T follicular helper cell (primary cell): ENCODE results near the gene ARMC9.
A peak's percentile ranks its signal among the peaks of the same experiment; 100 is the strongest.

Experiments
- DNase-seq: peaks from one replicate; pipeline ENCODE4 v3.0.0-alpha.2; 2020; ENCODE audit warnings: low read depth

Gene ARMC9

DNA sequence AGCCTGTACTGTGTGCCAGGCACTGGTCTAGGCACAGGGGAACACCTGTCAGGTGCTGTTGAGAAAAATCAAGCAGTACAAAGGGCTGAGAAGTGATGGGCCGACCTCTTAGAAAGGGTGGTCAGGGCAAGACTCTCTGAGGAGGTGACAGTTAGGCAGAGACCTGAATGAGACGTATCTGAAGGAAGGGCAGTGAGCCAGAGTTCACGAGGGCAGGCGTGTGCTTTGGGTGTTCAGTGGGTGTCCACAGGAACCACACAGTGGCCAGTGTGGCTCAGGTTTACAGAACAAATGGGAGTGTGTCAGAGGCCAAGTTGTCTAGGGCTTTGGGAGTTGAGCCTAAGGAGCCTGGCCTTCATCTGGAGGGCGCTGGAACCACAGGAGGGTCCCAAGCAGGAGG lies 6.2 kb downstream of the ARMC9 start:
- DNase-seq: no peak

DNA sequence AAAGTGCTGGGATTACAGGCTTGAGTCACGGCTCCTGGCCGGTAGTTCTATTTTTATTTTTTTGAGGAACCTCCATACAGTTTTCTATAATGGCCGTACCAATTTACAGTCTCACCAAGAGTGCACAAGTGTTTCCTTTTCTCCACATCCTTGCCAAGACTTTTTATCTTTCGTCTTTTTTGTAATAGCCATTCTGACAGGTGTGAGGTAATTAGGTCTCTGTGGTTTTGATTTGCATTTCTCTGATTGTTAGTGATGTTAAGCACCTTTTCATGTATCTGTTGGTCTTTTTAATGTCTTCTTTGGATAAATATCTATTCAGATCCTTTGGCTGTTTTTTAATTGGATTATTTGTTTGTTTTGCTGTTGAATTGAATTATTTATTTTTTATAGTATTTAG lies 9.3 kb downstream of the ARMC9 start:
- DNase-seq: no peak

DNA sequence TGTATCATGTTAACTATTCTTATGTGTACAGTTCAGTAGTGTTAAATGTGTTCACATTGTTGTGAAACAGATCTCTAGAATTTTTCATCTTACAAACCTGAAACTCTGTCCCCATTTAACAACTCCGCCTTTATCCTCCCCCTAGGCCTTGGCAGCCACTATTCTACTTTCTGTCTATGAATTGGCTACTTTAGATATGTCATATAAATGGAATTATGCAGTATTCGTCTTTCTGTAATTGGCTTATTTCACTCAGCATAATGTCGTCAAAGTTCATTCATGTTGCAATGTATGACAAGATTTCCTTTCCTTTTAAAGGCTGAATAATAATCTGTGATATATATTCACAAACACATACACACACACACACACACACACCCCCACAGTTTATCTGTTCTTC lies 12.4 kb downstream of the ARMC9 start:
- no peak for DNase-seq

DNA sequence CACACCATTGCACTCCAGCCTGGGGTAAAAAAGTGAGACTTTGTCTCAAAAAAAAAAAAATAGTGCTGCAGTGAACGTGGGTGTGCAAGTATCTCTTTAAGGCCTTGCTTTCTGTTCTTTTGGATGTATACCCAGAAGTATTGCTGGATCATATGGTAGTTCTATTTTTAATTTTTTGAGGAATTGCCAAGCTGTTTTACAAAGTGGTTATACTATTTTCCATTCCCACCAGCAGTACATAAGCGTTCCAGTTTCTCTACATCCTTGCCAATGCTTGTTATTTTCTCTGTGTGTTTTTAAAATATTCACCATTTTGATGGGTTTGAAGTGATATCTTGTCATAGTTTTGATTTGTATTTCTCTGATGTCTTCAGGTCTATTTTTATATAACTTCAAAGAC lies 13.1 kb downstream of the ARMC9 start:
- DNase-seq: no peak

DNA sequence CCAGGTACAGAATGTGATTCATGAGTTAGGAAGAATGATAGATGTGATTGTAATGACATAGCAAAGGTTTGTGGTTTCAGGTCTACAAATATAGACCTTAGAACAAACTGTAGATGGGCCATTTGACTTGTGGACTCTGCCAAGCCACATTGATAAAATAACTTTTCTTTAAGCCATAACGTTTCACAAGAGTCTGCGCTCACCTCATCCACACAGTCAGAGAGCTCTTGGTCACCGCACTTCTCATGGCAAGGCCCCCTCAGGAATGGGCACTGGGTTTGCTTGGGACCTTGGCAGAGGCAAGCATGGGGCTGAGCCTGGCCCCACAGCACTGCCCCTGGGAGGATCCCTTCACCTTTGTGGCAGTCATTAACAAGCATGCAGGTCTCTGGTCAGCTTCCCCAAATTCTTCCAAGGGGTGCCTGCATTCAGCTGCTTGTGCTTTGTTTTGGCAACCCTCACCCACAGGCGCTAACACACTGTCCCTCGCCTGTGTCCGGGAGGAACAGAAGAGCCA lies 14.0 kb downstream of the ARMC9 start:
- no peak for DNase-seq

DNA sequence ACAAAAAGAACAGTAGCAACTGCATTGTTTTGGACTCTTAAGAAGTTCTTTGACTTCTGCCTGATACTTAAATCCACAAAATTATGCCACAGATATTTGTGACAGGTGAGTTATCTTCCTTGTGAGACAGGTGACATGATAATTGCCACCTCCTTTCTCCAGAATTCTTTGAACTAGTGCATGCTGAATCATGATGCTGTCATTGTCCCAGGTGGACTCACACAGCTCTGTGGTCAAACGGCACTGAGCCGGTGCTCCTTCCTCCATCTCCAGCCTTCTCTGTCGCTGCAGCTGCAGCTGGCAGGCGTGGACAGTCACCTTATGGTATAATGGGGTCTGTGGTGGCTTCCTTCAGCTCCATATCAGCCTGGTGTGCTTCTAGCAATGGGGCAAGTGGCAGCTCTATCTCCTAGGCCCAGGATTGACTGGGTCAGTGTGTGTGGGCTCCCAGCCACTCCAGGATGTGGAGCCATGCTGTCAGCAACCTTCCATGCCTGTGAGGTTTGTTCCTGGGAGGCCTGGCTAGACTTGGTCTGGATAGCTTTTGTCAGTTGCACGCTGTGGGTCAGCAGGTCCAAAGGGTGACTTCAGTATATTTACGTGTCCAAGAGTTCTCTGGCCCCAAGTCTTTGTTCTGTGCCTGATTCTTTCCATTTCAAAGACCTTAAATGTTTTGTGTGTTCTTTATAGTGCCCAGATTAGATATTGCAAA lies 15.7 kb downstream of the ARMC9 start:
- DNase-seq: no peak

DNA sequence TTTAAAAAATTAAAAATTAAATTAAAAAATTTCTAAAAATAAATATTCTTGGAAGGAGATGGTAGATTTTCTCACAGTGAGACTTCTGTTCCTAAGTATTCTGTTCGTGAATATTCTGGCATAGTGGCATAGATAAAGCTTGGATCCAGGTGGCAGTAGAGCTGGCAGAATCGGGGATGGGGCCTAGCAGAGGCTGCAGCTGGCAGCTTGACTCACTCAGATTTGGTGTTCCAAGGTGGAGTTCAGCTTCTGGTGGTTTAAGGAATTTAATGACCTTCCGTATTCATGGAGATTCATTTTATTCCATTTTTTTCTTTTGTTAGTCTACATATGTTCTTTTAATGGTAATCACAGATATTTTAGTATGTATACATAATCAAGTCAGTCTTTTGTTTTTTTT lies 19.9 kb downstream of the ARMC9 start:
- no peak for DNase-seq

DNA sequence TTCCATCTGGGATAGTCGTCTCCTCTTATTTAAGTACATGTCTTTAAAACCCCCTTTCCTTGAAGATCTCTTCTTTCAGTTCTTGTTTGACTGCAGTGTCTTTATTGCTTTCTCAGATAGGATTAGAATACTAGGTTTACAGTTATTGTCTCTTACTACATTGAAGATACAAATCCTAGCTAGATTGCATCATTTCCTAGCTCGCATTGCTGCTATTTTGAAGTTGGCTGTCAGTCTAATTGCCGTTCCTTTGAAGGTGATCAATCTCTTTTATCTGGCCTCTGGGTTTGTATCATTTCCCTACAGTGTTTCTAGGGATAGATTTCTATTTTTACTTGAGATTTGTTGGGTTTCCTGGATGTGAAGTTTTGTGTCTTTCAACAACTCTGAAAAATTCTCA lies 20.9 kb downstream of the ARMC9 start:
- no peak for DNase-seq

DNA sequence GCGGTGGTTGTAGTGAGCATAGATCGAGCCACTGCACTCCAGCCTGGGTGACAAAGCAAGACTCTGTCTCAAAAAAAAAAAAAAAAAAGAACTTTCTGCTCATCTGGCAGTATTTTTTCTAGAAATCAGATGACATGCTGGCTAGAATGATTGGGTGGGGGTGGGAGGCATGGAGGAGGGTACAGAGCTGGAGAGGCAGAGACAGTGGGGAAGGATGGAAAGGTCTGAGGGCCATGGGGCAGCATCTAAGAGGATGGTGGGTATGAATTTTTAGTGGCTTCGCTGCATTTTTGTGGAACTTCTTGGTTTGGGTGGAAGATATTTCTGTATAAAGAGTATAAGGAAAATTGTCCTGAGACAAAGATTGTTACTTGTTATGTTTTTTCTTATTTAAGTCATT lies 23.3 kb downstream of the ARMC9 start:
- DNase-seq: no peak

DNA sequence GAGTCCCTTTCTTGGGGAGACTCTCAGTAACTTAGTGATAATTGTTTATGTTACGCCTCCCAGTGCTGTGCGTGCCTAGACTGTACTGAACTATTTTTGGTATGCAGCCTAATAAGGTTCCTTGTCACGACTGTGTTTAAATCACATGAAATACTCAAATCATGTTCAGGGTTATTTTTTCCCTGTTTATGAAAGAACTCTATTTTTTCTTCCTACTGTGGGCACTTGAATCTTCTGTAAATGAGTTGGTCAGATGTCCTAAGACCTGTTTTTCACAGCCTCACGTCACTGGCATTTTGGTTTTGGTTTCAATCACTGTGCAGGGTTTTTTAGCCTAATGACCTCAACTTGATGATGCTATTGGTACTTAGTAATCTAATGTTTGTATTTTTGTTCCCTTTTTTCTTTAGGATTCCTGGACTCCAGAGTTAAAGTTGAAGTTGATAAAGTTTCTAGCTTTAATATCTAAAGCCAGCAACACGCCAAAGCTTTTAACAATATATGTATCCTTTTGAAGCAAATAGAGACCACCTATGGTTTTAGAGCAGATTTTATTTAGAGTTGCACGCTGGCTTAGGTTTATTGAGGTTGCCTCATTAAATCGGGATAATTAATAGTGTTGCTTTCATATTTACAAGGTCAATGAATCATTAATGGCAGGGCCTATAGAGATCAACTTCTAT lies 24.0 kb downstream of the ARMC9 start:
- no peak for DNase-seq

DNA sequence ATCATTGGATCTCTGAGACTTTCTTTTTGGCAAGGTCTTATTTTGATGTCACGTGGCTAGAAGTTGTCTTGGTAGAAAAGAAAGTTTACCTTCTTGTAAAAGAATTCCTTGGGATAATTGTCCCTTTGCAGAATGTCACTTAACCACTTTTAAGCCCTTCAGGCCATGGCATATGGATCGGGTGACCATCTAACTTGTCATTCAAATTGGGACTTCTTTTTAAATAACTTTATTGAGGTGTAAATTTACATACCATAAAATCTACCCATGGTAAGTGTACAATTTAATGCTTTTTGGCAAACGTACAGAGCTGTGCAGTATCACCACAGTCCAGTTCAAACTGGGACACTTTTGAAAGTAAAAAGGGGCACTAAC lies 24.6 kb downstream of the ARMC9 start:
- DNase-seq: no peak

DNA sequence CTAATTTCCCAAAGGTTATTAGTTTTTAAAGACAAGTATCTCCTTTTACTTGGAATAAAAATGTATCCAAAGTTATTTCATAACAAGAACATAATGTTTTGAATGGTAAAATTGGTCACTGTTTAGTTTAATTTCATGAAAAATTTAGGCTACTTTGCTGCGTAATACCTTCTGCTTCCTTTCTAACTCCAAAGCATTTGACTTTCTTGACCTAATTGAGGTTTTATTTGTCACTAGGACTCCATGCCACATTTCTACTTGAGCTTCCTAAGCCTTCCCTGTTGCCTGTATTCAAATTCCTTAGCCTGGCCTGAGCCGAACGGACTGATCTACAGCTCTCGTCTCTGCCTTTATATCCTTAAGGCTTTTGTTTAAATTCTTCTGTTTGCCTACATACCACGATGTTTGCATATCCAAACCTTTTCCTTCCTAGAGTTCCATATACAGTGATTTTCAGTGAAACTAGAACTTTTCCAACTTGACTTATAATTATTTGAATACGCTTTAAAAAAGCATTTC lies 25.1 kb downstream of the ARMC9 start:
- no peak for DNase-seq

DNA sequence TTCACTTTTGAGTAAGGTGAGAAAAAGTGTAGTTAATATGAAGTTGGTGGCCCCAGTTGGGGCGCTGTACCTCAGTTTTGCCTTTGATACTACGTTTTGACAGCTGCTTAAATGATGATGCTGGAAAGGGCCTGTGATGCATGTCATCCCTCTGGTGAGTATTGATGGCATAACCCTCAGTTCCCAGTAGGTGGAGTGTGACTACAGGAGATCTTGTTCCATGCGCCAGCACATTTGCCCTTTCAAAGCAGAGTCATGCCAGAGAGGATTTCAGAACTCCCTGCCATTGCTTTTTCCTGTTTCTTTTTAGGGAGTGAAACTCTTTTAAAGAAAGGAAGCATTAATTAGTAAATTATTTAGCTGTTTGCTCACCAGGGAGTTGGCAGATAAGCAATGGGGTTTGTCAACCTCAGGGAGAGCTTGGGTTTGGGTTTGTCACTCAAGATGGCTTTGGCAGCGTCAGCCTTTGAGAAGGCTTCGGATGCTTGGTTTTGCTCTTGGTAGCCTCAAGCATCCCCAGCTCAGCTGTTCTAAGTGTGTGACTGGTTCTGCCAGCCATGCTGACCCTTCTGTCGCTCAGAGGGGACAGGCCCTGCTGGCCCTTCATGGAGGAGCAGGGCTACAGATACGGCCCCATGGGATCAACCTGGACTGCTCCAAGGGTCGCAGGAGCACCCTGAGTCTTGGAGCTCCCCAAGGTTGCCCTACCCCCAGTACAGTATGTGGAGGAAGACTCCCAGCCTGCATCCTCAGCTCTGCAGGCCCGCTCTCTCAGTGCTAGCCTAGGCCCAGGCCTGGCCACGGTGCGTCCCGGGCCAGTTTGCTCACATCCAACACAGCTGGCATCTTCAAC lies 29.1 kb downstream of the ARMC9 start:
- DNase-seq: peak; percentile 16

DNA sequence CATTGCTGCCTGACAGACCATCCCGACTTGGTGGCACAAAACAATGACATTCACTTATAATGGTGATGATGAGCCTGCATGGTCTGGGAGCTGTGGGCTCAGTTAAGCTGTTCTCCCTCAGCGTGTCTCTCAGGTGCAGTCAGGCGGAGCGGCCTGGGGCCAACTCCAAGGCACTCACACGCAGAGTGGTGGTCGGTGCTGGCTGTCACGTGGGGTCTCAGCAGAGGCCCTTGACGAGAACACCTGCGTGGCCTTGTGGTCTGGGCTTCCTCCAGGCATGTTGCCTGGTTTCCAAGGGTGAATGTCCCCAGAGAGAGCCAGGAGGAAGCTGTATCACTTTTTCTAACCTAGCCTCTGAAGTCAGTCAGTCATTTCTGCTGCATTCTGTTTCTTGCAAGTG lies 29.8 kb downstream of the ARMC9 start:
- no peak for DNase-seq

DNA sequence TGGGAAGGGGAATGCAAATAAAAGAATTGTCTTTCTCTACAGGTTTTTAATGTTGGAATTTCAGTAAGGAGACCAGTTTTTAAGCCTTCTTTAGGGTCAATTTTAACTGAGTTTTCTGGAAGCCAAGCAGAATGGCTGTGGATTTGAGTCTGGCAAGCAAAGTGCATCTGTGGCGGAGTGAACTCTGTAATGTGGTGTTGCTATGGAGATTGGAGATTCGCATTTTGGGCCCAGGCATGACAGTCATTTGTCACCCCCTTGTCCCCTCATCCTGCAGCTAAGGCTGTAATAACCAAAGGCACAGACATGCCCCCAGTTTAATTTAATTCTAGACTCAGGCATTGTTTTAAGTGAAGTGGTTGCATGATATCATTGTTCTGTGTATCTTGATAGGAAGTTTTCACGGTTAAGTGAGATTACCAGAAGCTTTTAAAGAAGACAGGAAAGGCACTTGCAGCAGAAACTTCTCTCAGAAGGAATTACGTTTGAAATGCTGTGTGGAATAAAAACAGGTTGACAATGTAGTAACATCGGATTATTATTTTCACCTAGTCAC lies 30.6 kb downstream of the ARMC9 start:
- no peak for DNase-seq

DNA sequence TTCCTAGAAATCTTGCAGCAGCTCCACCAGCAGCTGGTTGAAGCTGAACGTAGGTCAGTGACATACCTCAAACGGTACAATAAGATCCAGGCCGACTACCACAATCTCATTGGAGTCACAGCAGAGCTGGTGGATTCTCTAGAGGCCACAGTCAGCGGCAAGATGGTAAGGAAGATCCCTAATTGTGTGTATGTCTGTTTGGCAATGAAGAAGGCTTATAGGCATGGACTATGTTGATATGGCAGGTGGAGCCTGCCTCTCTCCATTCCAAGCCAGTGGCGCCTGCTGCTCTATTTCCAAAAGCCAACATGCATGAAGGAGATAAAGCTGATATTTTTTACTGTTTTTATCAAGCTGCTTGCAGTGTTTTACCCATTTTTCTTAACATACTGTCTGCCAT lies 36.8 kb downstream of the ARMC9 start:
- no peak for DNase-seq

DNA sequence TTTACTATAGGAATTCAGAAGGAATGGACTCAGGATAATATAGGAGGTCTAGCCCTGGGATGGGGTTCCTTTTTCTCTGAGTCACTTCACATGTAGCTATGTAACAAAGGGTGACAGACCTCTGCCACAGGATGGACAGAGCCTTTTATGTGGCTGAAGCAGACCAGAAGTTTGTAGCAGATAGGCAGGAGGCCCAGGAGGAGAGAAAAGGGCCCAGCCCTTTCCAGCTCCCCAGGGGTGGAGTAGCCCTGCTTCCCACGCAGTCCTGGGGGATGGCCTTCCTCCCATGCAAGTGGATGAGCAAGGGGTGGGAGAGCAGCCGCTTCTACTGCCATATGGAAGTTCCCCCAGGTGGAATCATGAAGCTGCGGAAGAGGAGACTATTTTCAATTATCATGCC lies 40.3 kb downstream of the ARMC9 start:
- no peak for DNase-seq

DNA sequence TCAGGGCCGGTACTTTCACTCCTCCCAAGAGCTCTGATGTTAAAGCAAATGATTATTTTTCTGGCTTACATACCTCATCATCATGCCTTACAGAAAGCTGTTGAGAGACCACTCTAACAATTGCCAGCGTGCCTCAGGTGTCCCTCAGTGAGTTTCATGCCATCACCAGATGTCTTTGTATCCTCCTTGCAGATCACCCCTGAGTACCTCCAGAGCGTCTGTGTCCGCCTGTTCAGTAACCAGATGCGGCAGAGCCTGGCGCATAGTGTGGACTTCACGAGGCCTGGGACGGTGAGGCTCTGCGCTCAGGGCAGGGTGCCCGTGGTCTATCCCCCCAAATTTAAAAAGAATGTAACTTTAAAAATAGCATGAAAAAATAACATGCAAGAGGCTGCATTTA lies 41.3 kb downstream of the ARMC9 start:
- DNase-seq: no peak

DNA sequence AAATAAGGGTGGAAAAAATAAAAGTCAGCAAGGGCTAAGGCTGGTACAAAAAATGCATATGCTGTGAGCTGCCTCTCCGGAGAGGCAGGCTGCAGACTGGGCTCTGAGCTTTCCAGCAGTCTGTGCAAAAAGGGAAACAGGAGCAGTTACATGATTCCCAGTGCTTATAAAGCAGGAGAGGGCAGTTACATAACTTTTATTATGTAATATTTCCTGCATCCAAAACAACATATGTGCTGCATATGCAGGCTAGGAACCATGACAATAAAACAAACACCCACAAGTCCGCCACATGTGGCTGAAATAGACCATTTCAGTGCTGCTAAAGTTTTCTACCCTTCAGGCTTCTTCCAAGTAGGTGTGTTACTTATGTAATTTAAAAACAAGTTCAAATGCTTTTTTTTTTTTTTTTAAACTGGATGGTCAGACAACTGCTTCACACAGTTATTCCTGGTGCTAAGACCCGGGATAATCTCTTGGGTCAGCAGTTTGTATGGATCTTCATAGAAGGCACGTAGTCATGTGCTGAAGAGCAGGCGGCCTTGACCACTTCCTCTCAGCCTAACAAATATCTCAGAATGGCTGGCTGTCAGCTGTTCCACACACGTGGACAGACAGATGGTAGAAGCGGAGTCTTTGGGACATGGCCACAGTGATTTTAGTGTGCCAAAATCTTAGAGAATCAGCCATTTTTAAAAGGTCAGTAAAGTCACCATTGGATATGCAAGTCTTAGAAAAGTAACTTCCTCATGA lies 43.5 kb downstream of the ARMC9 start:
- DNase-seq: no peak

DNA sequence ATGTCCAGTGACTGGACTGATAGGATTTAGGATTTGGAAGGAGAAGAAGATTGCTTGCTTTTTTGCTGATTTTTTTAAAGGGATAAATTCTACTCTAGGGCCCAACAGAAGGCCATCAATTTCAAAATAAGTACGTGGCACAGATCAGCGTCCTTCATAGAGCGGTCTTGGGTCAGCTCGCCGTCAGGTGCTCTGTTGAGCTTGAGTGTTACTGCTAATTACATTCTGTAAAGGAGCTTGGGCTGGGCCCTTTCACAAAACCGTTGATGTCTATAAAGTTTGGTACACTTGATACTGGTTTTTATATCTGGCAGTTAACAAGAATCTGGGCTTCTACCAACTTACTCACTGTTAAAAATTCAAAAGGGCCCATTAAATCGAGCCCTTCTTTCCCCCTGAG lies 45.4 kb downstream of the ARMC9 start:
- no peak for DNase-seq

DNA sequence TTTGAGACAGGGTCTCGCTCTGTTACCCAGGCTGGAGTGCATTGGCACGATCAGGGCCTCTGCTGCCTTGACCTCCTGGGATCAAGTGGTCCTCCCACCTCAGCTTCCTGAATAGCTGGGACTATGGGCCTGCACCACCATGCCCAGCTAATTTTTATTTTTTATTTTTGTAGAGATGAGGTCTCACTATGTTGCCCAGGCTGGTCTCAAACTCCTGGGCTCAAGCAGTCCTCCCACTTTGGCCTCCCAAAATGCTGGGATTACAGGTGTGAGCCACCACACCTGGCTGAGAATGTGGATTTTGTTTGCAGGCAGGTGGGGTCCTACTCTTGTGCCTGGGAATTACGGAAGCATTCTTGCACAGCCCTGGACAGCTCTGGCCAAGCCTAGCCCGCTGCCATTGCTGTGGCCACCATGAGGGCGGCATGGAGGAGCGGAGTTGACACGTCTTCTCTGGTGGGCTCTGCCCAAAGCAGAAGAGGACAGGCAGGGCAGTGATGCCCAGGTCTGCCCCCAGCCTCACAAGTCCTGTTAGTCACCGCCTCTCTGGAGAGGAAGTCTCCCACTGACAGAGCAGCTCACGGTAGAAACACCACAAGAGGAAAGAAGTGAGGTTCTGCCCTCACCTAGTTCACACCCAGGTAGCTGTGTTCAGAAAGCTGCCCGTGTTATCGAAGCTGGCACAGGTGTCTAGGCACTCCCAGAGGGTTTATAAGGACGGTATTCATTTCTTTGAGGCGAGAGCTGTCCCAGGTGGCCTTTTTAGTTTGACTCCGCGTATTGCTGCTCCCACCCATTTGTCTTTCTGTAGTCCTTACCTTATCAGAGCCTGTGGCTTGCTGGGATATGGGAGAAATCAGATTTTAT lies 46.2 kb downstream of the ARMC9 start:
- no peak for DNase-seq
